Nephron (organoid): ENCODE data around the gene NPL.

Experiments used
- H3K27ac Mint-ChIP-seq, 3 experiments: 2 replicates each; pipeline ENCODE4 v1.8.0; 2020; ENCODE audit warnings: mixed read lengths in 3 of 3, mild to moderate bottlenecking in 2 of 3, moderate library complexity in 1 of 3
- H3K27me3 Mint-ChIP-seq: 2 replicates; pipeline ENCODE4 v1.8.0; 2021; ENCODE audit warnings: low read depth, mild to moderate bottlenecking, moderate library complexity, mixed read lengths
- H3K36me3 Mint-ChIP-seq: 2 replicates; pipeline ENCODE4 v1.8.0; 2020; ENCODE audit warnings: low read depth, mixed read lengths
- H3K4me1 Mint-ChIP-seq: 2 replicates; pipeline ENCODE4 v1.8.0; 2020; ENCODE audit warnings: mixed read lengths
- H3K4me3 Mint-ChIP-seq, 3 experiments: 2 replicates each; pipeline ENCODE4 v1.8.0; 2020; ENCODE audit warnings: mild to moderate bottlenecking in 3 of 3, mixed read lengths in 3 of 3, moderate library complexity in 2 of 3
- H3K9me3 Mint-ChIP-seq: 2 replicates; pipeline ENCODE4 v1.8.0; 2020; ENCODE audit warnings: mixed read lengths
- CTCF ChIP-seq, 3 experiments: fragments of 200-600 bp; sonication (generic); IDR thresholded peaks; one replicate each; pipeline ENCODE4 v1.5.0; 2021; ENCODE audit warnings: antibody characterized with exemption in 3 of 3; ENCODE audit not compliant: unreplicated experiment in 3 of 3

The NPL gene

GRCh38 chr1:182850319-182850718, 60.7 kb downstream of the NPL start:
- no peaks in the 10 kb centered on the region for H3K9me3 Mint-ChIP-seq
- no peak overlapping the region for H3K4me3 Mint-ChIP-seq
- no peaks in the 10 kb centered on the region for H3K27me3 Mint-ChIP-seq
- H3K27ac Mint-ChIP-seq, result no peak overlapping the region
- H3K4me1 Mint-ChIP-seq, result no peaks in the 10 kb centered on the region
- peaks cover 95% of the 10 kb centered on the region for H3K36me3 Mint-ChIP-seq
- TF ChIP-seq CTCF (IDR thresholded peaks at IDR 0.05; ENCODE audit: unreplicated experiment in 3 of 3), result no peak

- Mint-ChIP-seq H3K9me3 (no peaks in the 10 kb centered on the region), H3K4me1 (no peaks in the 10 kb centered on the region), H3K27me3 (no peaks in the 10 kb centered on the region), H3K36me3 (peaks cover 94% of the 10 kb centered on the region), H3K4me3 (no peak overlapping the region), H3K27ac (no peak overlapping the region)
- TF ChIP-seq CTCF (IDR thresholded peaks at IDR 0.05; ENCODE audit: unreplicated experiment in 3 of 3), result no peak
Measured at GRCh38 chr1:182851825-182852224, 62.3 kb downstream of the NPL start.

GRCh38 chr1:182855911-182856310, 66.3 kb downstream of the NPL start:
- H3K27me3 Mint-ChIP-seq, result no peaks in the 10 kb centered on the region
- H3K4me1 Mint-ChIP-seq, result no peaks in the 10 kb centered on the region
- H3K36me3 Mint-ChIP-seq, result peaks cover 94% of the 10 kb centered on the region
- no peak overlapping the region for H3K27ac Mint-ChIP-seq
- no peaks in the 10 kb centered on the region for H3K9me3 Mint-ChIP-seq
- H3K4me3 Mint-ChIP-seq, result no peak overlapping the region
- TF ChIP-seq CTCF (IDR thresholded peaks at IDR 0.05; ENCODE audit: unreplicated experiment in 3 of 3), result no peak

GRCh38 chr1:182857212-182857611, 67.6 kb downstream of the NPL start:
- H3K27ac Mint-ChIP-seq, result no peak overlapping the region
- no peaks in the 10 kb centered on the region for H3K9me3 Mint-ChIP-seq
- H3K4me1 Mint-ChIP-seq, result no peaks in the 10 kb centered on the region
- no peak overlapping the region for H3K4me3 Mint-ChIP-seq
- peaks cover 93% of the 10 kb centered on the region for H3K36me3 Mint-ChIP-seq
- no peak for TF ChIP-seq CTCF (IDR thresholded peaks at IDR 0.05; ENCODE audit: unreplicated experiment in 3 of 3)
- no peaks in the 10 kb centered on the region for H3K27me3 Mint-ChIP-seq

GRCh38 chr1:182860658-182861057, 71.1 kb downstream of the NPL start:
- Mint-ChIP-seq H3K4me1 (no peaks in the 10 kb centered on the region), H3K27ac (no peak overlapping the region), H3K27me3 (no peaks in the 10 kb centered on the region), H3K9me3 (no peaks in the 10 kb centered on the region), H3K36me3 (peaks cover 92% of the 10 kb centered on the region), H3K4me3 (no peak overlapping the region)
- no peak for TF ChIP-seq CTCF (IDR thresholded peaks at IDR 0.05; ENCODE audit: unreplicated experiment in 3 of 3)

GRCh38 chr1:182861994-182862393, 72.4 kb downstream of the NPL start:
- H3K36me3 Mint-ChIP-seq, result peaks cover 94% of the 10 kb centered on the region
- no peaks in the 10 kb centered on the region for H3K9me3 Mint-ChIP-seq
- TF ChIP-seq CTCF (IDR thresholded peaks at IDR 0.05; ENCODE audit: unreplicated experiment in 3 of 3), result no peak
- no peak overlapping the region for H3K4me3 Mint-ChIP-seq
- no peaks in the 10 kb centered on the region for H3K4me1 Mint-ChIP-seq
- no peak overlapping the region for H3K27ac Mint-ChIP-seq
- no peaks in the 10 kb centered on the region for H3K27me3 Mint-ChIP-seq
